ENCODE data around the gene FICD. TPM values are rescaled to one million over a fixed set of nuclear protein-coding genes. Genes with fewer than 3 reads are reported as not detected.

The FICD gene
- polyA plus RNA-seq, 1 donor from 2014 or later: 1.5 TPM

GRCh38 chr12:108565146-108565545 is 50.1 kb downstream of the FICD start:
- no peaks in the 10 kb centered on the region for H3K9me2 ChIP-seq (ENCODE audit: insufficient read depth, low read length)
- H3K9me3 ChIP-seq (ENCODE audit: low read length): no peaks in the 10 kb centered on the region
- H3F3A ChIP-seq (ENCODE audit: insufficient read depth, low read length, poor library complexity, severe bottlenecking): peaks cover 3% of the 10 kb centered on the region
- no peak overlapping the region for H3K27ac ChIP-seq (ENCODE audit: low read length)
- no peak overlapping the region for H3K9ac ChIP-seq (ENCODE audit: low read length)
- peaks cover 3% of the 10 kb centered on the region for H3K36me3 ChIP-seq (ENCODE audit: insufficient read depth, low read length)
- no peaks in the 10 kb centered on the region for H3K27me3 ChIP-seq (ENCODE audit: insufficient read depth, low read depth, low read length)
- H3K4me2 ChIP-seq (ENCODE audit: low read length): no peak overlapping the region
- H3K4me3 ChIP-seq (ENCODE audit: low read length): no peak overlapping the region
- no peak overlapping the region for H2AFZ ChIP-seq (ENCODE audit: low read depth, low read length)
- no peaks in the 10 kb centered on the region for H4K20me1 ChIP-seq (ENCODE audit: insufficient read depth)
- TF ChIP-seq MXI1 (conservative IDR thresholded peaks at IDR 0.05; ENCODE audit: poor library complexity, severe bottlenecking) (no peak), EZH2 (IDR thresholded peaks at IDR 0.05; ENCODE audit: borderline replicate concordance, insufficient read depth, low read length, poor library complexity, severe bottlenecking) (no peak), CTCF (IDR thresholded peaks at IDR 0.05; ENCODE audit: poor library complexity, severe bottlenecking) (no peak), SMC3 (conservative IDR thresholded peaks at IDR 0.05; ENCODE audit: poor library complexity) (no peak), POLR2AphosphoS5 (IDR thresholded peaks at IDR 0.05) (no peak), EP300 (conservative IDR thresholded peaks at IDR 0.05; ENCODE audit: poor library complexity, severe bottlenecking) (no peak), REST (IDR thresholded peaks at IDR 0.05; ENCODE audit: borderline replicate concordance) (no peak), RAD21 (conservative IDR thresholded peaks at IDR 0.05) (no peak), TAF1 (IDR thresholded peaks at IDR 0.05; ENCODE audit: low read depth) (no peak)
- peaks cover 19% of the 10 kb centered on the region for H3K79me2 ChIP-seq (replicated peaks; ENCODE audit: insufficient read depth, low read length)

DNA sequence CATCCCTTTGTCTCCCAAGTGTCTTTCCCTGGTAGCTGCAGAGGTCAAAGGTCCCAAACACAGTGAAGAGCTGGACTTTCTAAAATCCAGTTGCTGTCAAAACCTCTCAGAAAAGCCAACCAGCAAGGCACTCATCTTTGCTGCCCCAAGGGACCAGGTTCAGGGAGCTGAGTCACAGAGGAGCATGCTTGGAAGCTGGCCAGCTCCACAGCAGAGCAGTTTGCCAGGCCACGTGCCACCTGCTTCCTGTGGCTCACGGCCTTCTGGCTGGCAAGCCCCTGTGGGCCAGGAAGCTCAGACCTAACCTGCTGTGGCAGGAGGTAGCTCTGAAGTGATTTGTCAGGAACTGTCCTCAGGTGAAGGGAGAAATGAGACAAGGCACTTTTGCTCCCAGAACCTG is 50.9 kb downstream of the FICD start:
- Histone ChIP-seq H3K27ac (ENCODE audit: low read length) (no peak overlapping the region), H3K79me2 (replicated peaks; ENCODE audit: insufficient read depth, low read length) (peaks cover 10% of the 10 kb centered on the region), H3K9me2 (ENCODE audit: insufficient read depth, low read length) (no peaks in the 10 kb centered on the region), H3K4me3 (ENCODE audit: low read length) (no peak overlapping the region), H3K27me3 (ENCODE audit: insufficient read depth, low read depth, low read length) (no peaks in the 10 kb centered on the region), H3K4me2 (ENCODE audit: low read length) (no peak overlapping the region), H3K9ac (ENCODE audit: low read length) (no peak overlapping the region), H2AFZ (ENCODE audit: low read depth, low read length) (no peak overlapping the region), H4K20me1 (ENCODE audit: insufficient read depth) (no peaks in the 10 kb centered on the region), H3K36me3 (ENCODE audit: insufficient read depth, low read length) (peaks cover 3% of the 10 kb centered on the region), H3F3A (ENCODE audit: insufficient read depth, low read length, poor library complexity, severe bottlenecking) (peaks cover 3% of the 10 kb centered on the region), H3K9me3 (ENCODE audit: low read length) (no peaks in the 10 kb centered on the region)
- TF ChIP-seq EZH2 (IDR thresholded peaks at IDR 0.05; ENCODE audit: borderline replicate concordance, insufficient read depth, low read length, poor library complexity, severe bottlenecking): no peak
- no peak for TF ChIP-seq REST (IDR thresholded peaks at IDR 0.05; ENCODE audit: borderline replicate concordance)
- TF ChIP-seq EP300 (conservative IDR thresholded peaks at IDR 0.05; ENCODE audit: poor library complexity, severe bottlenecking): no peak
- TF ChIP-seq RAD21 (conservative IDR thresholded peaks at IDR 0.05): no peak
- no peak for TF ChIP-seq CTCF (IDR thresholded peaks at IDR 0.05; ENCODE audit: poor library complexity, severe bottlenecking)
- TF ChIP-seq TAF1 (IDR thresholded peaks at IDR 0.05; ENCODE audit: low read depth): no peak
- TF ChIP-seq POLR2AphosphoS5 (IDR thresholded peaks at IDR 0.05): no peak
- TF ChIP-seq SMC3 (conservative IDR thresholded peaks at IDR 0.05; ENCODE audit: poor library complexity): no peak
- no peak for TF ChIP-seq MXI1 (conservative IDR thresholded peaks at IDR 0.05; ENCODE audit: poor library complexity, severe bottlenecking)

Measured in neural cell (in vitro differentiated cells).